Peyer's patch (tissue), 4 donors: ENCODE data around the gene INPP5B.

Experiments
- POLR2A ChIP-seq, 2 donors: fragments of 450-650 bp; IDR thresholded peaks; one replicate each; pipeline ENCODE4 v1.5.1; 2017; ENCODE audit warnings: antibody characterized with exemption in 2 of 2, mild to moderate bottlenecking in 2 of 2, moderate library complexity in 2 of 2
- TF ChIP-seq, protein P1 (sequence below), 6 experiments: fragments of 450-650 bp in 4 of 6; fragments of 200-600 bp in 2 of 6; sonication (generic) in 1 of 6; IDR thresholded peaks; one replicate each; pipeline ENCODE4 v1.5.1; 2017 to 2019; ENCODE audit warnings: antibody characterized with exemption in 6 of 6, mild to moderate bottlenecking in 3 of 6, moderate library complexity in 1 of 6

DNA sequence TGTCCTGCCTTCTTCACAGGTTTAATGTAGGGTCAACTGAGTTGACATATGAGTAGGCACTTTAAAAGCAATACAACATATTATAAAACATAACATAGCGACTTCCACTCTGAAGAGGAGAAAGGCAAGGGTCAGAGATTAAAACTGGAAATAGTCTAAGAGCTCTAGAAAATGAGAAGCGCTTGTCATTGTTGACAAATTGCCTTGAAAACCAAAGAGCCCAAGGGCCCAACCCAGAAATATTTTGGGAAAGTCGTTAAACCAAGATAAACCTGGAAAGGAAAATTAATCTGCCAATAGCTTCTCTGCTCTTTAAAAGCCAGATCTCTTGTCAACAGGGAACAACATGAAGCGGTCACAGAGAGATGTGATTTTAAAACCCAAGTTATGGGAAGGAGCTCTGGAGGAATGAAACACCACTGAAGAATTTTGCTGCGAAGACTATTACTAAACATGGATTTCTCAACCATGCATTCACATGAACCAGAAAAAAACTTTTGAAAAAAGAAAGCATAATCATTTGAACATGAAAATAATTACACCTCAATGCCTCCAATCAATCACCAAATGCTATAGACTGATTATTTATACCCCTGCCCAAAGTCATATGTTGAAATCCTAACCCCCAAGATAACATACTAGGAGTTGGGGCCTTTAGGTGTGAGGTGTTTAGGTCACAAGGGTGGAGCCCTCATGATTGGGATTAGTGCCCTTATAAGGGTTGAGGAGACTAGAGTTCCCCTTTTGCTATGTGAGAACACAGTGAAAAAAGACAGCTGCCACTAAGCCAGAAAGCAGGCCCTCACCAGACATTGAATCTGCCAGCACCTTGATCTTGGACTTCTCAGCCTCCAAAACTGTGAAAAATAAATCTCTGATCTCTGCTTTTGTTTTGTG lies 54.5 kb downstream of the INPP5B start:
- TF ChIP-seq, protein P1, sequence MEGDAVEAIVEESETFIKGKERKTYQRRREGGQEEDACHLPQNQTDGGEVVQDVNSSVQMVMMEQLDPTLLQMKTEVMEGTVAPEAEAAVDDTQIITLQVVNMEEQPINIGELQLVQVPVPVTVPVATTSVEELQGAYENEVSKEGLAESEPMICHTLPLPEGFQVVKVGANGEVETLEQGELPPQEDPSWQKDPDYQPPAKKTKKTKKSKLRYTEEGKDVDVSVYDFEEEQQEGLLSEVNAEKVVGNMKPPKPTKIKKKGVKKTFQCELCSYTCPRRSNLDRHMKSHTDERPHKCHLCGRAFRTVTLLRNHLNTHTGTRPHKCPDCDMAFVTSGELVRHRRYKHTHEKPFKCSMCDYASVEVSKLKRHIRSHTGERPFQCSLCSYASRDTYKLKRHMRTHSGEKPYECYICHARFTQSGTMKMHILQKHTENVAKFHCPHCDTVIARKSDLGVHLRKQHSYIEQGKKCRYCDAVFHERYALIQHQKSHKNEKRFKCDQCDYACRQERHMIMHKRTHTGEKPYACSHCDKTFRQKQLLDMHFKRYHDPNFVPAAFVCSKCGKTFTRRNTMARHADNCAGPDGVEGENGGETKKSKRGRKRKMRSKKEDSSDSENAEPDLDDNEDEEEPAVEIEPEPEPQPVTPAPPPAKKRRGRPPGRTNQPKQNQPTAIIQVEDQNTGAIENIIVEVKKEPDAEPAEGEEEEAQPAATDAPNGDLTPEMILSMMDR (IDR thresholded peaks at IDR 0.05): no peak
- no peak for TF ChIP-seq POLR2A (IDR thresholded peaks at IDR 0.05)
